Right atrium auricular region (tissue), 2 donors: Measurements from ENCODE around the gene RASGRP2. TPM values are rescaled to one million over a fixed set of nuclear protein-coding genes. Genes with fewer than 3 reads are reported as not detected.
"Not testable (repeated sequence)": the region's sequence is repeated elsewhere in the genome, so short reads cannot be mapped to it uniquely, and the experiment has no call there.

ENCODE experiments used
- DNase-seq: peaks from one replicate; pipeline ENCODE4 v3.0.0-alpha.2; 2019; ENCODE audit warnings: low spot score
- H3K27ac ChIP-seq, 2 donors: fragments of 200-600 bp; sonication (generic); 1 replicate in 1 of 2; 2 replicates in 1 of 2; pipeline ENCODE4 v1.5.1; 2016 to 2019
- H3K27me3 ChIP-seq, 2 donors: fragments of 200-600 bp; sonication (generic); one replicate each; pipeline versions ENCODE4 v1.5.1 to v1.6.0; 2017 to 2019
- H3K36me3 ChIP-seq: fragments of 200-600 bp; sonication (generic); one replicate; pipeline ENCODE4 v1.5.1; 2016
- H3K4me1 ChIP-seq, 2 donors: fragments of 200-600 bp; sonication (generic); one replicate each; pipeline versions ENCODE4 v1.5.1 to v1.6.0; 2017 to 2019
- H3K4me3 ChIP-seq, 2 donors: fragments of 200-600 bp; sonication (generic); 1 replicate in 1 of 2; 2 replicates in 1 of 2; pipeline ENCODE4 v1.5.1; 2017 to 2019; ENCODE audit warnings: mild to moderate bottlenecking in 1 of 2, moderate library complexity in 1 of 2
- H3K9me3 ChIP-seq, 2 donors: fragments of 200-600 bp; sonication (generic); one replicate each; pipeline ENCODE4 v1.5.1; 2019
- CTCF ChIP-seq, 2 donors: fragments of 200-600 bp; sonication (generic); IDR thresholded peaks; one replicate each; pipeline ENCODE4 v1.5.1; 2019; ENCODE audit warnings: antibody characterized with exemption in 2 of 2
- total RNA-seq, 2 donors: library from RNA; depleted of rRNA; stranded (reverse); fragments of >200 nt; gene quantifications; one replicate each; pipeline ENCODE4 v1.1.0, GENCODE V29; 2016

RASGRP2 gene
- total RNA-seq, 2 donors from 2014 or later, result 28.1 to 30.4 TPM

GRCh38 chr11:64711956-64712362 is 32.0 kb downstream of the RASGRP2 start:
- H3K4me3 ChIP-seq, result no peak overlapping the region
- peaks cover 0 to 21% of the 10 kb centered on the region in 2 donors for H3K4me1 ChIP-seq
- H3K27me3 ChIP-seq, result peaks cover 22 to 26% of the 10 kb centered on the region in 2 donors
- TF ChIP-seq CTCF (IDR thresholded peaks at IDR 0.05), result no peak
- no peak for DNase-seq
- no peaks in the 10 kb centered on the region for H3K36me3 ChIP-seq
- no peak overlapping the region for H3K27ac ChIP-seq
- H3K9me3 ChIP-seq, result no peaks in the 10 kb centered on the region

DNA sequence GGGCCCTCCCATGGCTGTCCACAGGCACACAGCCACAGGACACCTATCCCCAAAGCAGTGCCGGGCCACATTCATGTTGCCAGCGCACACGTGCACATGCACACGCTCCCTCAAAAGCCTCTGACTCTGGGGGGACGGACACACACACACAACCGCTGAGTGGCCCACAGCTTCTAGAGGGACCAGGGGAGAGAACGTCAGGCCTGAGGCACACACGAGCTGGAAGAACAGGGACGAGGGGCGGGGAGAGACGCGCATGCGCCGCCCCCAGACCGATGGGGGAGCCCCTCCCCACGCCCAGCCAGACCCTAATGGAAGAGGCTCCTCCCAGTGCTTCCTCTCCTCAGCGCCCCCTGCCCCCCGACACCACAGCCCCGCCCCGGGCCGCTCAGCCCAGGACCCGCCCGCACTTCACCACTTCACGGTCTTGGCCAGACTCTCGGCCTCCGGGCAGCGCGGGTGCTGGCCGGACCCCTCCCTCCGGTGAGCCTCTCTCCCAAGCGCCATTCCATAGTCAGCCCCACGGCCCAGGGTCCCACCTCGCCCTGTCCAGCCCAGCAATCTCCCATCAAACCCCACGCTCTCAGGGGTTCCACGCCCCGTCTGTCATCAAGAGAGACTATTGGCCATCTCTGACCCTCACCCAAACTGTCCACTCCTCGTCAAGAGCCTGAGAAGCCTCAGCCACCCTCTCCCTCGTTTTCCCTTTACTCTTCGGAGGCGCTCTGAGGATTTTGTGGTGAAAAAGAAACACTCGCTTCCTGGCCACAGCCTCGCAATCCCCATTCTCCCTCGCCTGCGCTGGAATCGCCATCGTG is 32.6 kb downstream of the RASGRP2 start:
- TF ChIP-seq CTCF (IDR thresholded peaks at IDR 0.05), result no peak
- Histone ChIP-seq H3K36me3 (no peaks in the 10 kb centered on the region), H3K9me3 (no peaks in the 10 kb centered on the region), H3K4me1 (peaks cover 0 to 21% of the 10 kb centered on the region in 2 donors), H3K27me3 (peaks cover 22 to 26% of the 10 kb centered on the region in 2 donors), H3K27ac (no peak overlapping the region), H3K4me3 (no peak overlapping the region)
- DNase-seq, result no peak

GRCh38 chr11:64710418-64711137 is 33.4 kb downstream of the RASGRP2 start:
- DNase-seq, result no peak
- Histone ChIP-seq H3K9me3 (no peaks in the 10 kb centered on the region), H3K27me3 (peaks cover 22 to 26% of the 10 kb centered on the region in 2 donors), H3K4me1 (peaks cover 0 to 21% of the 10 kb centered on the region in 2 donors), H3K36me3 (no peaks in the 10 kb centered on the region), H3K27ac (no peak overlapping the region), H3K4me3 (no peak overlapping the region)
- TF ChIP-seq CTCF (IDR thresholded peaks at IDR 0.05), result no peak

GRCh38 chr11:64705501-64705900 is 38.4 kb downstream of the RASGRP2 start:
- H3K27ac ChIP-seq, result no peak overlapping the region
- H3K9me3 ChIP-seq, result no peaks in the 10 kb centered on the region
- H3K4me1 ChIP-seq, result no peaks in the 10 kb centered on the region
- H3K36me3 ChIP-seq, result no peaks in the 10 kb centered on the region
- no peak for TF ChIP-seq CTCF (IDR thresholded peaks at IDR 0.05)
- peaks cover 0 to 2% of the 10 kb centered on the region in 2 donors for H3K27me3 ChIP-seq
- no peak for DNase-seq
- no peak overlapping the region for H3K4me3 ChIP-seq

GRCh38 chr11:64703048-64703447 is 40.9 kb downstream of the RASGRP2 start:
- DNase-seq, result no peak
- Histone ChIP-seq H3K9me3 (no peaks in the 10 kb centered on the region), H3K27ac (no peak overlapping the region), H3K36me3 (no peaks in the 10 kb centered on the region), H3K27me3 (no peaks in the 10 kb centered on the region), H3K4me3 (no peak overlapping the region), H3K4me1 (no peaks in the 10 kb centered on the region)
- TF ChIP-seq CTCF (IDR thresholded peaks at IDR 0.05), result no peak

GRCh38 chr11:64701956-64702355 is 42.0 kb downstream of the RASGRP2 start:
- DNase-seq, H3K36me3 ChIP-seq, H3K4me1 ChIP-seq, H3K4me3 ChIP-seq, H3K27me3 ChIP-seq, H3K9me3 ChIP-seq, H3K27ac ChIP-seq: not testable (repeated sequence)
